SK-N-SH treated with all-trans-retinoic acid at 6 μM for 48 hours (cell line): Measurements from ENCODE around the gene CYP1A1.

Experiments used
- ARNTL ChIP-seq: fragments of 450-650 bp; formaldehyde crosslinking; IDR thresholded peaks from 2 replicates; pipeline ENCODE4 v1.5.0; 2020; ENCODE audit warnings: low read depth, mild to moderate bottlenecking, moderate library complexity, borderline replicate concordance
- GLIS3 ChIP-seq: fragments of 250-450 bp; sonication (Bioruptor Pico); IDR thresholded peaks from 2 replicates; pipeline ENCODE4 v1.5.0; 2020; ENCODE audit warnings: mild to moderate bottlenecking, moderate library complexity
- OSR1 ChIP-seq: fragments of 250-450 bp; sonication (Bioruptor Pico); IDR thresholded peaks from 2 replicates; pipeline ENCODE4 v1.8.0; 2022; ENCODE audit warnings: moderate library complexity, mild to moderate bottlenecking, inconsistent platforms
- POU6F1 ChIP-seq: fragments of 250-450 bp; sonication (Bioruptor Pico); IDR thresholded peaks from 2 replicates; pipeline ENCODE4 v1.8.0; 2021; ENCODE audit warnings: low read depth, mild to moderate bottlenecking, moderate library complexity, borderline replicate concordance
- PPARA ChIP-seq: fragments of 250-450 bp; sonication (Bioruptor Pico); IDR thresholded peaks from 2 replicates; pipeline ENCODE4 v1.5.0; 2020; ENCODE audit warnings: mild to moderate bottlenecking, borderline replicate concordance
- RARB ChIP-seq: fragments of 250-450 bp; sonication (Bioruptor Pico); IDR thresholded peaks from 2 replicates; pipeline ENCODE4 v1.8.0; 2021; ENCODE audit warnings: mild to moderate bottlenecking, moderate library complexity
- SNAI2 ChIP-seq: fragments of 250-450 bp; sonication (Bioruptor Pico); IDR thresholded peaks from 2 replicates; pipeline ENCODE4 v1.5.0; 2020; ENCODE audit warnings: mild to moderate bottlenecking, moderate library complexity
- TOX ChIP-seq: fragments of 250-450 bp; sonication (Bioruptor Pico); IDR thresholded peaks from 2 replicates; pipeline ENCODE4 v1.8.0; 2021; ENCODE audit warnings: mild to moderate bottlenecking, moderate library complexity, borderline replicate concordance
- ZC3H10 ChIP-seq: fragments of 250-450 bp; sonication (Bioruptor Pico); IDR thresholded peaks from 2 replicates; pipeline ENCODE4 v1.5.1; 2021; ENCODE audit warnings: mild to moderate bottlenecking, moderate library complexity
- ZFP3 ChIP-seq: fragments of 250-450 bp; sonication (Bioruptor Pico); IDR thresholded peaks from 2 replicates; pipeline ENCODE4 v1.5.0; 2020; ENCODE audit warnings: mild to moderate bottlenecking, moderate library complexity
- ZFP30 ChIP-seq: fragments of 450-650 bp; formaldehyde crosslinking; IDR thresholded peaks from 2 replicates; pipeline ENCODE4 v1.5.0; 2022; ENCODE audit warnings: mild to moderate bottlenecking, moderate library complexity
- ZNF565 ChIP-seq: fragments of 450-650 bp; formaldehyde crosslinking; conservative IDR thresholded peaks from 2 replicates; pipeline ENCODE4 v1.5.0; 2020; ENCODE audit warnings: low read depth, mild to moderate bottlenecking, moderate library complexity

GRCh38 chr15:74725845-74726773, 781 bp upstream of the CYP1A1 start:
- TF ChIP-seq GLIS3 (CRISPR knock-in tag) (no peak), ARNTL (CRISPR knock-in tag) (no peak), ZFP3 (CRISPR knock-in tag) (no peak), SNAI2 (no peak), ZNF565 (CRISPR knock-in tag) (no peak), ZC3H10 (CRISPR knock-in tag) (no peak), PPARA (CRISPR knock-in tag) (no peak), POU6F1 (CRISPR knock-in tag) (no peak), RARB (no peak), ZFP30 (CRISPR knock-in tag) (no peak), TOX (CRISPR knock-in tag) (no peak), OSR1 (no peak)
